HL-60/S4 (cell line): ENCODE data around the gene LPGAT1.

Source experiments
- in situ Hi-C: fragments of 300-500 bp; cut with MboI; formaldehyde crosslinking; loops from 2 replicates; pipeline ENCODE4 v1.14.3; 2022; ENCODE audit warnings: low sequenced_read_pairs

LPGAT1 gene

DNA sequence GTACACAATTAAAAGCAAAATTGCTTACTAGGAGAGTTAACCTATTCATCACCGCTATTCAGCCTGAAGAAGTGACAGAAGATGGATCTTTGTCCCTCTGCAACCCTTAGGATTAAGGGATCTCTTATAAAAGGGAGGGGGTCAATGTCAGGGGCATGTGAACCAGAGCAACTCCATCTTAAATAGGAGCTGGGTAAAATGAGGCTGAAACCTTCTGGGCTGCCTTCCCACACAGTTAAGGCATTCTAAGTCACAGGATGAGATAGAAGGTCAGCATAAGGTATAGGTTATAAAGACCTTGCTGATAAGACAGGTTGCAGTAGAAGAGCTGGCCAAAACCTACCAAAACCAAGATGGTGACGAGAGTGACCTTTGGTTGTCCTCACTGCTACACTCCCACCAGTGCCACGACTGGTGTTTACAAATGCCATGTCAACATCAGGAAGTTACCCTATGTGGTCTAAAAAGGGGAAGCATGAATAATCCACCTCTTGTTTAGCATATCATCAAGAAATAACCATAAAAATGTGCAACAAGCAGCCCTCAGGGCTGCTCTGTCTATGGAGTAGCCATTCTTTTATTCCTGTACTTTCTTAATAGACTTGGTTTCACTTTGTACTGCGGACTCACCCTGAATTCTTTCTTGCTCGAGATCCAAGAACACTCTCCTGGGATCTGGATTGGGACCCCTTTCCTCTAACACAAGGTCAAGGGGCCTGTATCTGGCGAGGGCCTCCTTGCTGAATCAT is 119.8 kb downstream of the LPGAT1 start:
- in situ Hi-C loops, result no loop called here

- in situ Hi-C loops, result no loop called here
Measured at GRCh38 chr1:211708926-211709325, 121.6 kb downstream of the LPGAT1 start.

DNA sequence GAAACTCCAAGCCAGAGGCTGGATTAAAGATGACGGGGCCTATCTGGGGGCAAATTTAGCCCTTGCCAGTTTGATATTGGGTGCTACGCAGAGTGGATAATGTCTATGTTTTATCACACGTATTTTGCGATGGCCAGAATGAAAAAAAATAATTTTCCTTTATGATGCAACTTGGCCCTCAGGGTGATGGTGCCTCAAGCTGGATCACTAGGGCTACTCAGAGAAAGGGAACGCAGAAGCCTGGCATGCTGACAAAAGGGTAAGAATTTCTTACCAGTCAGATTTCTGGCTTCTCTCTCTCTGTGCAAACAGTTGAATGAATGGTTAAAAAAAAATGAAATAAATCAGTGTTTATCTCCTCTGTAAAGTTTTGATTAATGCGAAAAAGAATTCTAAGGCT is 122.6 kb downstream of the LPGAT1 start:
- in situ Hi-C loops, result no loop called here

DNA sequence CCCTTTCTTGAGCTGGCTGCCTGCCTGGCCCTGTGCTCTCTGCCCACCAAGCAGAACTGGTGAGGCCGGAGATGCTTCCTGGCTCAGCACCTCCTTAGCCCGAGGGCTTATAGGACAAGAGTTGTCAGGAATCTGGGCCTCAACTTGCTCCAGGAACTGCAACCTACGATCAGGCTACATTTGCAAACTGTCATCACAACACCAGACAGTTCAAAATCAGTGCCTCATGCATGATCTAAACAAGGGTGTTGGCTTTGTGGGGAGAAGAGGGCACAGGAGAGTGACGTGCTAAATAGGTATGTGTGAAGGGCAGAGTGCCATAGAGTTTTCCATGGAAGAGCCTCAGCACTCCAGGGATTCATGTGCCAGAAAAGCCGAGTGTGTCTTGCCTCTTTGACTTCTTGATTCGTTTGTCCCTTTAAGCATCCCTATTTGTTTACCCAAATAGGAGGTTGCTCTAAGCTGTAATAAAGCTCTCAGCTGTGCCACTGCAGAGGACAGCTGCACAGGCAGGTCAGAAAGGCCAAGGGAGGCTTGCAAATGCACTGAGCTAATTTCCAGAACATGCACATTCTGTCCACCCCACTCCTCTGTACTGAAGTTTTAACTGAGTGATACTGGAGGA is 125.0 kb downstream of the LPGAT1 start:
- in situ Hi-C loops, result no loop called here

DNA sequence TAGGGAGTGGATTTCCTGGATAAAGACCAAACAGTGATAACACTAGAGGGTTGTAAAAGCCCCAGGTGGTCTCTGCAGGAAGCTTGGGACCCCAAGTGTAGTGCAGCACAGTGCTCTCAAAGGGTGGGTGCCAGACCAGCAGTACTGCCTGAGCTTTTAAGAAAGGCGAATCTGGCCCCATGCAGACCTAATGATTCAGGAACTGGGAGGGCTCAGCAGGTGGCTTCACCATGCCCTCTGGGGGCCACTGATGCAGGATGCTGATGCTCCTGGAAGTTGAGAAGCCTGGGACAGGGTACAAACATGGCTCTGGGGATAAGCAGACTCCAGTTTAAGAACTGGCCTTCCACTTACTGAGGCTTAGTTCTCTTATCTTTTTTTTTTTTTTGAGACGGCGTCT is 126.0 kb downstream of the LPGAT1 start:
- in situ Hi-C loops, result no loop called here

DNA sequence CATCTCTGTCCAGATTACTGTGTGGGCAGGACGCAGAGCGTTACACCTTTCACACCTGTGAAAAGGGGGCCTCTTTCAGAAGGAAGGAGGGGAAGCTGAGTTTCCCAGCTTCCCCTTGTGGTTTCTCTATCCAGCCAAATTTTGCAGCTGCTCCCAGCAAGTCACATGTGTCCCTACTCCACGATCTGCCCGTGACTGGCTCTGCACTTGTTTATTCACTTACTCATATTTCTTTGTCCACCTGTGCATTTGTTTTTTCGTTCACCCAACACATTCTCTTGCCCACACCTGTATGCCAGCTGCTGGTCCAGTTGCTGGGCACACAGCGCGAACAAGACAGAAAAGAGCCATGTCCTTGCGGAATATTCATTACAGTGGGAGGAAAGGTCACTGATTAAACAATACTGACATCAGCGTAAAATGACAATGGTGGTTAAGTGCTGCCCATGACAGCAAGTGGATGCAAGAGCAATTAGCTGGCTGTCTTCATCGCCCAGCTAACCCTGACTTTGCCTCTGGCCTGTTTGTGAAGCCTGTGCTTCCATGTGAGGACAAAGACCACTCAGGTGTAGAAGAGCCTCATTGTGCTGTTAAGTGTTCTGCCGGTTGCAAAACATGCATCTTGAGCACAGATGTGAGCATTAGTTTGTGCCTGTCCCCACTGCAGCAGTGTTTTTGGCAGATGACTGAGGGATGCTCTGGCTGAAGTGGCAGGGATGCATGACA is 126.6 kb downstream of the LPGAT1 start:
- in situ Hi-C loops, result no loop called here

DNA sequence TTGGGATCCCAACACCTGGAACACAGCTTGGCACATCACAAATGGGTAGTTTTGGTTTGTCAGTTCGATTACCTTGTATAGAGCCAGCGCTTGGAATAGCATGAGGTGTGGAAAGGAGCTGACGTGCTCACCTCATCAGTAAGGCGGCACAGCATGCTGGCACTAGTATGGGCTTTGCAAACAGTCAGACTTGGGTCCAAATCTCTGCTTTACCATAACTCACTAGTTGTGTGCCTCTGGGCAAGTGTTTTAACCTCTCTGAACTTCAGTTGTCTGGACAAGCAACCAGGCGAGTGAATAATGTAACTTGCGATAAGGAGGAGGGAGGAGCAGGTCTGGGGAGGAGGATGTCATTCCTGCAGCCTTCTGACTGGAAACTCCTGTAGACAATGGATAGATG is 128.8 kb downstream of the LPGAT1 start:
- in situ Hi-C loops, result no loop called here

DNA sequence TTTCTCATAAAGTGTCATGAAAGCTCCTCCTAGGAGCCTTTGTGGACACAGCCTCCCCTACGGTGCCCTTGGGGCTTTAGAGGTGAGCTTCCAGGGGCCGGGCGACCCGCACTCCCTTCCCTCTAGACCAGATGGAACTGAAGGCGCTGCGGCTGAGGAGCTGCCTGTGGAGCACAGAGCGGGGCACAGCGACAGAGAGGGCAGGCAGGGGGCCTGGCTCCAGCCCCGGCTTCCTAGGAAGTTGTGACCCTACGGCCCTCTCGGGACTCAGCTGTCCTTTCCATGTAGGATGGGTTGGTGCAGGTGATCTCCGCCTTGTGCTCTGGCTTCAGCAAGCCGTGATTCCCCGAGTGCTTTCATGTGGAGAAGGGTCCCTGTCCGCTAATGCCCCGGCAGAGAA is 131.5 kb downstream of the LPGAT1 start:
- in situ Hi-C loops, result loop anchor here (5.0 to 25.0 kb wide), 4 partner anchors 338 to 1288 kb away; partner anchors contain the start of genes DTL and INTS7

DNA sequence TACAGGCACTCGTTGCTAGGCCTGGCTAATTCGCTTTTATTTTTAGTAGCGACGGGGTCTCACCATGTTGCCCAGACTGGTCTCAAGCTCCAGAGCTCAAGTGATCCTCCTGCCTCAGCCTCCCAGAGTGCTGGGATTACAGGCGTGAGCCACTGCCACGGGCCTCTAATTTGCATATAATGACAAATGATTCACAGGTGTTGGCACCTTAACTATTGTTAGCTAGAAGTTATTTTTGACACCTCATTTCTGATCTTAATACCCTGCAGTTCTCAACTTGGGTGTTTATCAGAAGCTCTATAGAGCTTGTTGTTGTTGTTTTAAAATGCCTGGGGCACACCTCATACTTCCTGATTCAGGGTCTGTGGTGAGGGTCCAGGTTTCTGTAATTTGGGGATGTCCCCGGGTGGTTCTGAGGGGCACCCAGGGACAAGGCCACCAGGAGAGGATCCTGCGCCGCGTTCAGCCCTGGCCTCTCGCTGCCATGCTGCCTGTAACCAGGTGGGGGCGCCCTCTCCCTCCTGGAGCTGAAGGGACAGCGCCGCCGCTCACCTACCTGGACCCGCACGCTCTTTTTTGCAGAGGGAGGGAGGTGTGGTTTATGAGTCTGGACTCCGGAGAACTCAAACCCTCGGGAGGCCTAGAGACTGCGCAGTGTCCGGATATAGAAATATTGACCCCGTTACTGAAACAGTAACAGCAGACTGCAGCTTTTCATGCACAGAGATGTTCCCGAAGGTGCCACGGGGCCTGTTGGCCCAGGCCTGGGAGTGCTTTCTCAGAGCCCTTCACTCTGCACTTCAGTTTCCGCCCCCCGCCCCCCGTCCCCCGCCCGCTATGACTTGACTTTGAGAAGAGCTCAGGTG is 132.2 kb downstream of the LPGAT1 start:
- in situ Hi-C loops, result loop anchor here (5.0 to 25.0 kb wide), 4 partner anchors 339 to 1289 kb away; partner anchors contain the start of genes DTL and INTS7

DNA sequence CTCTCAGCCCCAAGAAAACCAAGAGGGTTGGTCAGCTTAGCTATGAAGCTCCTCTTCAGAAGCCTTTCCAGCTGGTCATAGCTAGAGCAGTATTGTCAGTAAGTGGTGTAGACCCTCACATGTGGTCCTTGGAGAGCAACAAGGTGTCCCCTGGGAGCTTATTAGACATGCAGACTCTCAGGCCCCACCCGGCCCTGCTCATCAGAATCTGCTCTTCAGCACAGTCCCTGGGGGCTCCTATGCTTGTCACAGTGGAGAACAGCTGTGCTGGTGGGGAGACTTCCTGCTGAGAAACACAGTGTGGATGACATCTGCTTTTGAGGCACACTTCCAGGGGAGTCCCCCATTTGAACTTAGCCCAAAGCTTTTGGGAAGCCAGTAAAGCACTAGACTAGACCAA is 133.2 kb downstream of the LPGAT1 start:
- in situ Hi-C loops, result loop anchor here (5.0 to 25.0 kb wide), 4 partner anchors 340 to 1290 kb away; partner anchors contain the start of genes DTL and INTS7

DNA sequence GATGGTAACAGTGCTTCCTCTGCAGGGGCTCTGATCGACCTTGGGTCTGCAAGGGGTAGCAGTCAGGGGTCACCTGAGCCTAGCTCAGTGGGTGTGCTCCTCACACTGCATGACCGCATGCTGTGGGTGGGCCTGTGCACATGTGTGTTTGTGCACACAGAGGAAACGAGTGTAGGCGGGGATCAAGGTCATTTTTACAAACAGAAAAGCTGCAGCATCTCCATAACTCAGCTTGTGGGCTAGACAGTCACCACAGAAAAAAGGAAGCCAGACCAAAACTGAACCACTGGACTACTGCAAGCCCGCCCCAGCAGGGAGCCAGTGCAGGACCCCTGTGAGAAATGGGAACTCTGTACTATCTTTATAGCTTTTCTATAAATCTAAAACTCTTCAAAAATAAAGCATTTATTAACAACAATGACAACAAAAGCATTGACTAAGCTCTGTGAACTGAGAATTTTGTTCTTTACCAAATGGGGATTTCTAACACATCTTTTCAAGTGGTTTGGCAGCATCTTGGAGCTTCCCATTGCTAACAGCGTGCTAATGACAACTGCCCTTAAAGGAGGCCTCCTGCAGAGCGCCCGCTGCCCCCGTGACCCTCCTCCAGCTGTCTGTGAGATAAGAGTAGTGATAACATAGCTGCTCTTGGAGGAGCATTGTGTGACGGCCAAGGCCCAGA is 135.3 kb downstream of the LPGAT1 start:
- in situ Hi-C loops, result loop anchor here (5.0 to 25.0 kb wide), 4 partner anchors 342 to 1292 kb away; partner anchors contain the start of genes DTL and INTS7

GRCh38 chr1:211693911-211694310 is 136.7 kb downstream of the LPGAT1 start:
- in situ Hi-C loops, result loop anchor here (25.0 kb wide), 3 partner anchors 343 to 1293 kb away; partner anchors contain the start of genes DTL and INTS7
